ENCODE measurements around the gene TMED8.

TMED8 gene

DNA sequence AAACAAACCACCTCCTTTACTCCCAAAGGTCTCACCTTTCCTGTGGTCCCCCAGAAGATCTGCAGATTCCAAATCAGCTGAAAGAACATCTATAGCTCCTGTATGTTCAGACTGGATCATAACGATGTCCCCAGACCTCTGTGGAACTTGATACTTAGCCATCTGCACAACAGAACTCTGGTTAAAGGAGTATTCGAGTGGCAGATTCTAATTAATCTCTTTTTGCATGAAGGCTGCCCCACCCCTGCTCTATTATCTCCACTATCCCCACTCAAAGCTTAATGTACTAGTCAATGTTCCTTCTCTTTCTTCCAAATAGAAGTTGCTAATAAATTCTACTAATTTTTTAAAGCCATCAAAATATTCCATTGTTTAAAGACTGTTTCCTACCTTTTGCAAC is 33.2 kb downstream of the TMED8 start:
- H3K36me3 ChIP-seq (ENCODE audit: insufficient read depth), result no peaks in the 10 kb centered on the region

DNA sequence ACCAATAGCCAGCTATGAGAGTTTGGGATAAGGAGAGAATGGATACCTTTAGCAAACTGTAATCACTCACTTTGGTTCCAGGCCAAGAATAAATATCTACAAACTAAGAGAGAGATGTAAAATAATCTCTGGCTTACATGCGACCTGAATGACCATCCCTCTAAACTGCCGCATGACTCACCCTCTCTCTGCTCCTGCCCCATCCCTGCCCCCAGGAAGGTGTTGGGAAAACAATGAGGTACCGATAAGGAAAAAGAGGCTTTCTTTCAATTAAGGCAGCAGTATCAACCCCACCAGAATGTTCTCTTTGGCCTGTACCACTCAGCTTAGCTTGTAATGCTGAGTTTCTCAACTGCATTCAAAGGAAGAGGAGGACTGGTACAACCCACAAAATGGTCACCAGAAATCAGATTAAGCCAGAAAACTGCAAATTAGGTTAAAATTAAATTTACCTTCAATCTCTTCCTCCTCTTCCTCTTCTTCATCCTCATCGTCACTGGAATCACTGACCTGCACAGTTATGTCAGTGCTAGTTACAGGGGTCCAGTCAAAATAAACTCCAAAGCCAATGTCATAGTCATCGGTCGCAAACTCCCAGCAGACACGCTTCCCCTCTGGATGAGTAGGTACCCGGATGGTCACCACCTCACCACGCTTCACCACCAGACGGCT is 34.0 kb downstream of the TMED8 start:
- Histone ChIP-seq H3K4me3 (IDR thresholded peaks at IDR 0.05; ENCODE audit: insufficient read depth, low read depth, low read length) (no peak overlapping the region), H3K36me3 (ENCODE audit: insufficient read depth) (no peaks in the 10 kb centered on the region), H3K27ac (no peak overlapping the region), H3K9ac (no peak overlapping the region), H3K4me2 (no peak overlapping the region), H4K20me1 (ENCODE audit: insufficient read depth) (no peaks in the 10 kb centered on the region), H3K27me3 (ENCODE audit: insufficient read depth, low read depth) (no peaks in the 10 kb centered on the region), H3K4me1 (ENCODE audit: low read depth, poor library complexity, severe bottlenecking) (no peaks in the 10 kb centered on the region), H3K79me2 (ENCODE audit: insufficient read depth, low read depth) (no peaks in the 10 kb centered on the region), H2AFZ (ENCODE audit: low read depth) (no peak overlapping the region)
- TF ChIP-seq CTCF (conservative IDR thresholded peaks at IDR 0.05; ENCODE audit: low read depth, low read length), result no peak

More for the DNA sequence above, 33.2 kb downstream of the TMED8 start:
- H3K9ac ChIP-seq, result no peak overlapping the region
- no peaks in the 10 kb centered on the region for H3K4me1 ChIP-seq (ENCODE audit: low read depth, poor library complexity, severe bottlenecking)
- no peak overlapping the region for H3K27ac ChIP-seq
- no peaks in the 10 kb centered on the region for H3K79me2 ChIP-seq (ENCODE audit: insufficient read depth, low read depth)
- TF ChIP-seq CTCF (conservative IDR thresholded peaks at IDR 0.05; ENCODE audit: low read depth, low read length), result no peak
- H3K27me3 ChIP-seq (ENCODE audit: insufficient read depth, low read depth), result no peaks in the 10 kb centered on the region
- no peaks in the 10 kb centered on the region for H4K20me1 ChIP-seq (ENCODE audit: insufficient read depth)
- no peak overlapping the region for H3K4me2 ChIP-seq
- no peak overlapping the region for H2AFZ ChIP-seq (ENCODE audit: low read depth)
- no peak overlapping the region for H3K4me3 ChIP-seq (IDR thresholded peaks at IDR 0.05; ENCODE audit: insufficient read depth, low read depth, low read length)

GRCh38 chr14:77340389-77340788 is 36.5 kb downstream of the TMED8 start:
- no peak overlapping the region for H3K9ac ChIP-seq
- no peak overlapping the region for H2AFZ ChIP-seq (ENCODE audit: low read depth)
- no peaks in the 10 kb centered on the region for H3K79me2 ChIP-seq (ENCODE audit: insufficient read depth, low read depth)
- H3K27me3 ChIP-seq (ENCODE audit: insufficient read depth, low read depth), result no peaks in the 10 kb centered on the region
- H3K27ac ChIP-seq, result no peak overlapping the region
- H3K4me1 ChIP-seq (ENCODE audit: low read depth, poor library complexity, severe bottlenecking), result no peaks in the 10 kb centered on the region
- H3K4me3 ChIP-seq (IDR thresholded peaks at IDR 0.05; ENCODE audit: insufficient read depth, low read depth, low read length), result no peak overlapping the region
- no peak for TF ChIP-seq CTCF (conservative IDR thresholded peaks at IDR 0.05; ENCODE audit: low read depth, low read length)
- no peaks in the 10 kb centered on the region for H3K36me3 ChIP-seq (ENCODE audit: insufficient read depth)
- H3K4me2 ChIP-seq, result no peak overlapping the region
- no peaks in the 10 kb centered on the region for H4K20me1 ChIP-seq (ENCODE audit: insufficient read depth)

- H3K79me2 ChIP-seq (ENCODE audit: insufficient read depth, low read depth), result no peaks in the 10 kb centered on the region
- H3K4me3 ChIP-seq (IDR thresholded peaks at IDR 0.05; ENCODE audit: insufficient read depth, low read depth, low read length), result no peak overlapping the region
- TF ChIP-seq CTCF (conservative IDR thresholded peaks at IDR 0.05; ENCODE audit: low read depth, low read length), result no peak
- H3K36me3 ChIP-seq (ENCODE audit: insufficient read depth), result no peaks in the 10 kb centered on the region
- H3K27me3 ChIP-seq (ENCODE audit: insufficient read depth, low read depth), result no peaks in the 10 kb centered on the region
- no peak overlapping the region for H3K9ac ChIP-seq
- H3K4me1 ChIP-seq (ENCODE audit: low read depth, poor library complexity, severe bottlenecking), result no peaks in the 10 kb centered on the region
- no peak overlapping the region for H3K4me2 ChIP-seq
- no peak overlapping the region for H3K27ac ChIP-seq
- no peaks in the 10 kb centered on the region for H4K20me1 ChIP-seq (ENCODE audit: insufficient read depth)
- no peak overlapping the region for H2AFZ ChIP-seq (ENCODE audit: low read depth)
Measured at GRCh38 chr14:77339407-77339806, 37.5 kb downstream of the TMED8 start.
